Gastrocnemius medialis (tissue), 4 donors: ENCODE data around the gene NUP214. TPM values are rescaled to one million over a fixed set of nuclear protein-coding genes. Genes with fewer than 3 reads are reported as not detected.

Experiments
- ATAC-seq, 2 donors: fragments of 150-250 bp; one replicate each; pipeline ENCODE4 v1.9.1; 2016
- DNase-seq, 2 donors: peaks; one replicate each; pipeline ENCODE4 v3.0.0-alpha.2; 2019
- H3K27ac ChIP-seq, 4 donors: fragments of 200-600 bp; sonication (generic); 1 replicate in 1 of 4; 2 replicates in 3 of 4; pipeline ENCODE4 v1.5.1; 2016 to 2018; ENCODE audit warnings: mild to moderate bottlenecking in 2 of 4, moderate library complexity in 1 of 4
- H3K27me3 ChIP-seq, 3 donors: fragments of 200-600 bp; sonication (generic) in 2 of 3; 1 replicate in 1 of 3; 2 replicates in 2 of 3; pipeline versions ENCODE4 v1.5.1 to v1.6.0; 2016 to 2019; ENCODE audit warnings: mild to moderate bottlenecking in 1 of 3, moderate library complexity in 1 of 3
- H3K36me3 ChIP-seq, 2 donors: fragments of 200-600 bp; sonication (generic) in 1 of 2; one replicate each; pipeline ENCODE4 v1.5.1; 2017 to 2018
- H3K4me1 ChIP-seq, 2 donors: fragments of 200-600 bp; sonication (generic) in 1 of 2; one replicate each; pipeline ENCODE4 v1.5.1; 2016 to 2017; ENCODE audit warnings: mild to moderate bottlenecking in 2 of 2
- H3K4me3 ChIP-seq, 4 donors: fragments of 200-600 bp; sonication (generic) in 3 of 4; 1 replicate in 1 of 4; 2 replicates in 3 of 4; pipeline ENCODE4 v1.5.1; 2016 to 2019; ENCODE audit warnings: mild to moderate bottlenecking in 2 of 4
- H3K9me3 ChIP-seq, 3 donors: fragments of 200-600 bp; sonication (generic) in 2 of 3; 1 replicate in 1 of 3; 2 replicates in 2 of 3; pipeline ENCODE4 v1.5.1; 2016 to 2019
- CTCF ChIP-seq, 5 experiments: fragments of 450-650 bp in 3 of 5; fragments of 200-600 bp in 2 of 5; sonication (generic) in 2 of 5; IDR thresholded peaks in 4 of 5; conservative IDR thresholded peaks in 1 of 5; 1 replicate in 4 of 5; 2 replicates in 1 of 5; pipeline ENCODE4 v1.5.1; 2016 to 2019; ENCODE audit warnings: antibody characterized with exemption in 5 of 5, mild to moderate bottlenecking in 3 of 5, moderate library complexity in 3 of 5
- POLR2A ChIP-seq, 2 donors: fragments of 450-650 bp; IDR thresholded peaks; one replicate each; pipeline ENCODE4 v1.6.1; 2017; ENCODE audit warnings: antibody characterized with exemption in 2 of 2, mild to moderate bottlenecking in 2 of 2, moderate library complexity in 2 of 2
- in situ Hi-C, 4 donors: fragments of 200-750 bp; cut with MboI; loops; one replicate each; pipeline versions ENCODE4 v1.15.0 to v1.8.0; 2017; ENCODE audit warnings: low sequenced_read_pairs in 4 of 4
- intact Hi-C: fragments of 100-400 bp; cut with DNase I; formaldehyde crosslinking; loops from one replicate; pipeline ENCODE4 v1.15.1; 2023; ENCODE audit warnings: low total_unique reads
- total RNA-seq, 4 donors: library from RNA; depleted of rRNA; stranded (reverse); fragments of >200 nt; gene quantifications; one replicate each; pipeline versions ENCODE4 v1.1.0 to v1.2.3, GENCODE V29; 2016

Gene NUP214
- total RNA-seq, 4 donors from 2014 or later = 24.2 to 47.5 (median 29.9) TPM

GRCh38 chr9:131246618-131247017 is 121.2 kb downstream of the NUP214 start:
- DNase-seq = no peak
- intact Hi-C loops = no loop called here
- TF ChIP-seq CTCF (IDR thresholded peaks at IDR 0.05 in 4 of 5, conservative IDR thresholded peaks at IDR 0.05 in 1 of 5) (no peak), POLR2A (IDR thresholded peaks at IDR 0.05) (no peak)
- no peak for ATAC-seq
- H3K36me3 ChIP-seq = no peaks in the 10 kb centered on the region
- no peak overlapping the region for H3K27ac ChIP-seq
- H3K9me3 ChIP-seq = no peaks in the 10 kb centered on the region
- H3K27me3 ChIP-seq = no peaks in the 10 kb centered on the region
- H3K4me3 ChIP-seq = no peak overlapping the region
- no peaks in the 10 kb centered on the region for H3K4me1 ChIP-seq
- in situ Hi-C loops = loop anchor here in 3 of 4 donors (10.0 kb wide), 1 partner anchor 88 kb away; no protein-coding TSS in a partner anchor

GRCh38 chr9:131252120-131252519 is 126.7 kb downstream of the NUP214 start:
- no peak for ATAC-seq
- Histone ChIP-seq H3K4me3 (no peak overlapping the region), H3K36me3 (no peaks in the 10 kb centered on the region), H3K27me3 (no peaks in the 10 kb centered on the region), H3K27ac (peak overlapping the region in 1 of 4 donors; percentile 93), H3K9me3 (no peaks in the 10 kb centered on the region), H3K4me1 (peaks cover 27 to 32% of the 10 kb centered on the region in 2 donors)
- no peak for DNase-seq
- TF ChIP-seq POLR2A (IDR thresholded peaks at IDR 0.05) (no peak), CTCF (IDR thresholded peaks at IDR 0.05 in 4 of 5, conservative IDR thresholded peaks at IDR 0.05 in 1 of 5) (no peak)
- intact Hi-C loops = no loop called here
- in situ Hi-C loops = no loop called here

- H3K27me3 ChIP-seq = no peaks in the 10 kb centered on the region
- no peak for TF ChIP-seq CTCF (IDR thresholded peaks at IDR 0.05 in 4 of 5, conservative IDR thresholded peaks at IDR 0.05 in 1 of 5)
- TF ChIP-seq POLR2A (IDR thresholded peaks at IDR 0.05) = peak; percentile 39 to 54
- no peaks in the 10 kb centered on the region for H3K9me3 ChIP-seq
- H3K4me1 ChIP-seq = peaks cover 27 to 38% of the 10 kb centered on the region in 2 donors
- DNase-seq (peak; percentile 83 to 86), ATAC-seq (peak; percentile 79 to 85)
- intact Hi-C loops = no loop called here
- in situ Hi-C loops = no loop called here
- H3K4me3 ChIP-seq = no peak overlapping the region
- H3K27ac ChIP-seq = peak overlapping the region; percentile 85 to 95 (median 90)
- H3K36me3 ChIP-seq = no peaks in the 10 kb centered on the region
Measured at GRCh38 chr9:131253891-131254491, 128.6 kb downstream of the NUP214 start.

- DNase-seq (peak in 1 of 2 donors; percentile 17), ATAC-seq (no peak)
- TF ChIP-seq CTCF (IDR thresholded peaks at IDR 0.05 in 4 of 5, conservative IDR thresholded peaks at IDR 0.05 in 1 of 5) (no peak), POLR2A (IDR thresholded peaks at IDR 0.05) (no peak)
- peak overlapping the region; percentile 85 to 95 (median 90) for H3K27ac ChIP-seq
- no peak overlapping the region for H3K4me3 ChIP-seq
- peaks cover 27 to 38% of the 10 kb centered on the region in 2 donors for H3K4me1 ChIP-seq
- peaks cover 0 to 2% of the 10 kb centered on the region in 2 donors for H3K36me3 ChIP-seq
- intact Hi-C loops (no loop called here), in situ Hi-C loops (no loop called here)
- no peaks in the 10 kb centered on the region for H3K27me3 ChIP-seq
- no peaks in the 10 kb centered on the region for H3K9me3 ChIP-seq
Measured at GRCh38 chr9:131254626-131255025, 129.2 kb downstream of the NUP214 start.
